ENCODE data around the gene DOK5.

DOK5 gene

GRCh38 chr20:54611708-54612412 is 136.5 kb downstream of the DOK5 start:
- no peak for DNase-seq (ENCODE audit: low read depth)

DNA sequence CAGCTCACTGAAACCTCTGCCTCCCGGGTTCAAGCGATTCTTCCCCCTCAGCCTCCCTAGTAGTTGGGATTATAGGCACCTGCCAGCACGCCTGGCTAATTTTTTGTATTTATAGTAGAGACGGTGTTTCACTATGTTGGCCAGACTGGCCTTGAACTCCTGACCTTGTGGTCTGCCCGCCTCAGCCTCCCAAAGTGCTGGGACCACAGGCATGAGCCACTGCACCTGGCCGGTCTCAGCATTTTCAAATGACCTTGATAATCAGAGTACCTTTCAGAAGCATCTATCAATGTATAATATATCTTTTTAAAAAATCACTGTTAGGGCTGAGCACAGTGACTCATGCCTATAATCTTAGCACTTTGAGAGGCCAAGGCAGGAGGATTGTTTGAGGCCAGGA is 143.0 kb downstream of the DOK5 start:
- DNase-seq (ENCODE audit: low read depth): no peak

DNA sequence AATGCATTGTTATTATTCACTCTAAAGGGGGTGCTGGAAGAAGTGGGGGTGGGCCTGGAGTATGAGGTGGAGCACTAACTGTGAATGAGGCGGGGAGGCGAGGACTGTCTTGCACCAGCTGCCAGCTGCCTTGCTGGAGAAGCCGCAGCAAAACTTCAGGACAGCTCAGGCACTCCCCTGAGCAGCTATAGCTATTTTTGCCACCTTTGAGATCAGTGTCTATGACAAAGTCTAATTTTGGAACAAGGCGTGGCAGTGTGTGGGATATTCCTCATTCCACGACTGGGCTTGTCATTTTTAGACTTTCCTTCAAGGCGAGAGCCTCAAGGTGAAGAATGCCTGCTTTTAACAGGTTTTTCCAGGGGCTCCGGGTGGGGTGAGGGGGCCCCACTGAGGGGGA is 143.8 kb downstream of the DOK5 start:
- no peak for DNase-seq (ENCODE audit: low read depth)

- no peak for DNase-seq (ENCODE audit: low read depth)
Observed at GRCh38 chr20:54619682-54620081, 144.3 kb downstream of the DOK5 start.

GRCh38 chr20:54620611-54621010 is 145.2 kb downstream of the DOK5 start:
- no peak for DNase-seq (ENCODE audit: low read depth)

DNA sequence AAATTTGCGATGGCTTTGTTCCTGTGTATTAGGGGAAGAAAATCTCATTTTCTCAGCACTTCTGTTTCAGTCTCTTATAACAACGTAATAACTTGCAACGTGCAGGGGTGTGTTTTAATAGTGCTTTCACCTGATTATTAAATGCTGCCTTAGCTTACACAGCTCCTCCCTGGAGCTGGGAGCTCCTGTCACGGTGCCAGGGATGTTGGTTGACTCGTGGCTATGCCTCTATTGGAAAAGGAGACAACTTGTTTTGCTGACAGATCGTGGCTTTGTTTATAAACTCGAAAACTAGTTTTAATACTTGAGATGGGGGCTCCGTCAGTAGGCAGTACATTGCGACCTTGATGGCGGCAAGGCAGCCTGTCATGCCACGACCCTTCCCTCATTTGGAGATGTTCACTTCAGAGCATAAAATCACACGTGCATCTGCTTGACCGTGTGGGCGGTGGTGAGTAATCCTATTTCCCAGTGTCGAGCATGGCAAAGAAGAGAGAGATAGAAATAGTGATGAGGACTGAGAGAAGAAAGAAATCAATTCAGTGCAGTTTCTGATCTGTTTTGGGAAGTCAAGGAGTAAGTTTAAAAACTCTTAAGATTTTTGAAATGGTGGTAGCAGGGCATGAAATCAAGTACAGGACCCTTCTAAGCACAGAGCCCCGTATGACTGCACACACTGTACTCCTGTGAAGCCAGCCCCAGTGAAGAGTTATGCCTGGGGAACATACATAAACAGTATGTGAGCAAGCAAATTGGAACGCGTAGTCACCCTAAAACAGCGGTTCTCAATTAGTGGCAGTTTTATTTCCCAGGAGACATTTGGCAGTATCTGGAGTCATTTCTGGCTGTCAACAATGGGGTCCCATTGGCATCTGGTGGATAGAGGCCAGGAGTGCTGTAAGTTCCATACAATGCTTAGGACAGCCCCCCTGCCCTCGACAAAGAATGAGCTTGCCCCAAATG is 147.2 kb downstream of the DOK5 start:
- DNase-seq (ENCODE audit: low read depth): no peak

GRCh38 chr20:54623991-54624569 is 148.7 kb downstream of the DOK5 start:
- DNase-seq (ENCODE audit: low read depth): no peak

DNA sequence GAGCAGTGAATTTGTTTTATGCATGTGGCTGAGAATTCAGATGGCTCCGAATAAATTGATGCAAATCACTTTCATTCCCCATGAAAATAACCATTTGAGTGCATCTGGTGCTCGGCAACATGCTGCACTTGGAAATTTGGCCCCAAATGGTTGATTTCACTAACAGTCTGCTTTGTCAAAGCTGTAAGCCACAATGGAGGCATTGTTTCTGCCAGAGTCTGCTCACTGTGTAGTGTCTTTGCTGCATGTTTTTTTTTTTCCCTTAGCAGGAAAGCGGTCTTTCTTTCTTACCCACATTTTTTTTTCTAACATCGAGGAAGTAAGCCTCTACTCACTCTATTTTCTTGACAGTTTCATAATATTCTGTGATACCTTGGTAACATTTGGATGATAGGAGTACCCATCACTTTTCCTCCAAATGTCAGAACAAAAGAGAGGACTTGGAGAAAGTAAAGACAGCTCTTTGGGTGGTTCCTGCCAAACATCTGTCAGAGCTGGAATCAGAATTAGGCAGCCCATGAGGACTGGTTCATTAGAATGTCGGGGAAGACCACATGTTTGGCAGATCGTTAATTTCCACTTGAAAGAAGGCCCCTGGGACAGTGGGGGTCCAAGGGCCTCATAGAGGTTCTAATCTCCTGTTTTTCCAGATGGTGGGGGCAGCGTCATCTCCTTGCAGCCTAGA is 149.5 kb downstream of the DOK5 start:
- DNase-seq (ENCODE audit: low read depth): no peak

DNA sequence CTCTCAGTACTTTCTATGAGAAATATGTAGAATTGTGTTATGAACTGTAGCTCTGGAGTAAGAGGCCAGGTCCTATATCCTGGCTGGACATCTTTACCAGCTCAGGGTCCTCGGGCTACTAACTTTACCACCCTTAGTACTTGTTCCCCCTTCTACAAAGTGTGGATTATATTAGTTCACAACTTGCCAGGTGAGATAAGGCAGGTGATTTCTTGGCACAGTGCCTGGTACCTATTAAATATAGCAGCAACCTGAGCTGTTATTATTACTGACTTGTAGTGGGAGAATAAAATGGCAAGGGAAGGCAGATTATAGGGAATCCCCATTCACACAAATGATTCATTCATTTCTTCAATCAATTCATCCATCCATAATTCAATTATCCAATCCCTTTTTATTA is 150.1 kb downstream of the DOK5 start:
- DNase-seq (ENCODE audit: low read depth): no peak

GRCh38 chr20:54626126-54626525 is 150.7 kb downstream of the DOK5 start:
- no peak for DNase-seq (ENCODE audit: low read depth)

- DNase-seq (ENCODE audit: low read depth): no peak
Observed at GRCh38 chr20:54629632-54630031, 154.2 kb downstream of the DOK5 start.

DNA sequence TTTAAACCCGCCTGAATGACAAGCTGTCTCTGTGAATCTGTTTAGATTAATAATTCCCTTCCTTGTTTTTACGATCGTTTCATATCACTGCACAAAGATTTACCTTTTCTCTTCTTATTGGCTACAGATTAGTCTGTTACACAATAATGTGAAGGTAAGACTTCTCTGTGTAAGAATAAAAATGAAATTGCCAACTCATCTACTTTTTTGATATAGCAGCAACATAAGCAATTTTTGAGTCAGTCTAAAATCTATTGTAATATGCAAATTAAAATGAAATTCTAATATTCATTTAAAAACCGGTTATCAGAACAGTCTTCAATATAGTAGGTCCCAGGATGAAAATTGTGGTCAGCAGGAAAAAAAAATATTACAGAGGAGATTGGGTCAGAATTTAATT is 155.2 kb downstream of the DOK5 start:
- no peak for DNase-seq (ENCODE audit: low read depth)

DNA sequence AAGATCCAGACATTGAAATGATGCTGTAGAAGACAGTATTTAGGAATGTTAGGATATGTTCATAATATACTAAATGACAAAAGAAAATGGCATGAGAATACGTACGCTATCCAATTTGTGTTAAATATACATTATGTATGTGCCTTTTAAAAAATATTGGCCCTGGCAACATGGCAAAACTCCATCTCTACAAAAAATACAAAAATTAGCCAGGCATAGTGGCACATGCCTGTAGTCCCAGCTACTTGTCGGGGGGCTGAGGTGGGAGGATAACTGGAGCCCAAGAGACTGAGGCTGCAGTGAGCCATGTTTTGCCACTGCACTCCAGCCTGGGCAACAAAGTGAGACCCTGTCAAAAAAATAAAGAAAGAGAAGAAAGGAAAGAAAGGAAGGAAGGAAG is 155.7 kb downstream of the DOK5 start:
- DNase-seq (ENCODE audit: low read depth): no peak

DNA sequence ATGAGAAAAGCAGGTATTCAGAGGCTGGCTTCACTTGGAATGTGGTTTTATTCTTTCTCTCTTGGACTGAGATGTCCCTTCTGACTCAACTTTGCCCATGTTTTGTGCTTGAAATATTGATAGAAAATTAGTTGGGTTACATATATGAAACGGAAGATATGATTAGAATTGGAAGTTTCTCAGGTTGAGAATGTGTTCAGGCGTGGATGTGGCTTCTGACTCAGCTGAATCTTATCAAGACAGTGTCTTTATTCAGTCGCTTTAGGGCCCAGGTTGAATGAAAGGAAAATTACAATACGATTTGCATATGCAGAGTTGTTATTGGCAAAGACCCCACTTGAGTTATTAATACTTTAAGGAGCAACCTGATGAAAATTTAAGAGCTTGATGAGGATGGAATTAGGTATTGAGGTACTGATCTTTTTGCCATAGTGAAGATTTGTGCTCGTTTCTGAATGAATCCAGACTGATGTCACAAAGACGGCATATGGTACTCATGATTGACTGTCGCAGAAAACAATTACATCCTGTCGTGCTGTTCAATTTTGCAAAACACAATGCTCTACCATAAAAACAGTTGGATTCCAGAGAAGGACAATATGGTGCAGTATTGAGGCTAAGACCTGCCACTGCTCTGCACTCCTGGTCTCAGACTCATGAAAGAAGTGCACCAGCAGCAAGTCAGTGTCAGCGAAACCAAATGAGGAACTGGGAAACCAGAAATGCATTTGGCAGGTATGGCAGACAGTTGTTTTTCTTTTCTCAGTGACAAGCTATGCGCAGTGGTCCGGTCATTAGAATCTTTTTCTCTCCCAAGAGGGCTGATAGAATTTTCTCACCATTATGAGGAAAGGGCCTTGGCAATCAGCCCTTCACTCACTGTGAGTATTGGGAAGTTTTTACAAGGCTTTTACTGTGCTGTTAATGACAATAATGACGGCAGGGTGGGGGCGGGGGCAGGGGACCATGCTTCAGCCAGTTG is 158.3 kb downstream of the DOK5 start:
- no peak for DNase-seq (ENCODE audit: low read depth)

DNA sequence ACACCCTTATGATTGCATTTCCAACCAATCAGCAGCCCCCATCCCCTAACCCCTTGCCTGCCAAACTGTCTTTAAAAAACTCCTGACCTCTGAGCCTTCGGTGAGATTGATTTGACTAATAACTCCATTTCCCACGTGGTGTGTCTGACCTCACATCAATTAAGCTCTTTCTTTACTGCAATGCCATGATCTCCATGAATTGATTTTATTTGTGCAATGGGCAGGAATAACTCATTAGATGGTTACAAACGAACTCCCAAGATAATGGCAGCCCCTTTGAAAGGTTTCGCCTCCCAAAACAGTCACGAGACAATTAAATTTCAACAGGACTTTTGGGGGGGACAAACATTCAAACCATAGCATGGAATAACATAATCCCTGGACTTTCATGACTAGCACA is 161.2 kb downstream of the DOK5 start:
- no peak for DNase-seq (ENCODE audit: low read depth)

- DNase-seq (ENCODE audit: low read depth): no peak
Observed at GRCh38 chr20:54639941-54640340, 164.5 kb downstream of the DOK5 start.

GRCh38 chr20:54640800-54641199 is 165.4 kb downstream of the DOK5 start:
- no peak for DNase-seq (ENCODE audit: low read depth)

DNA sequence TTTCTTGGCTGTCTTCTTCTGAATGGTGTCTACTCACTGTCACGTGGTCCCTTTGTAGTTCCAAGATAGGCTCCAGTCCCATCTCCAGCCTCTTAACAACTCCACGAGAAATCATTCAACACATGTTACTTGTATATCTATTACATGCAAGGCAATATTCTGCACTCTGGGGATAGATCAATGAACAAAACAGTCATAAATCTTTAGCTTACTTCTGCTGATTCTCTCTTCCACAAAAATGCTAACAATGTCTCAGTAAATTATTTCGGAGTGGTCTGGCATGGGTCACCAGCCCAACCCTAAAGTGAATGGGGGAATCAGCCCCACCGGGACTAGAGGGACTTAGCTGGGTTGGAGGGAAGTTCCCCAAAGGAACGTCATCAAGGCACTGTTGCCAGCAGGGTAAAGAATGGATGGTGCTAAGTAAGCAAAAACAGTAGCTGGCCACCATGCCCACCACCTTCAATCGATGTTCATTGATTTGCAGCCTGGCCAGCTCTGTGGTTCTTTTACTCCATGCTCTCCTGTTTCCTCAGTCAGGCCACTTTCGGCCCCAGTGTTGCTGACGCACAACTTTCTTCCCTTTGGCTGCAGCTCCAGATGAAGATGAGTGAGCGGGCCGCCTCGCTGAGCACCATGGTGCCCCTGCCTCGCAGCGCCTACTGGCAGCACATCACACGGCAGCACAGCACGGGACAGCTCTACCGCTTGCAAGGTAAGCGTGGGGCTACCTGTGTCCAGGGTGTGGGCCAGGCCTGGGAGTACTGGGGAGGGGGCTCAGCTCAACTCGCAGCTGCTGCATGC is 167.7 kb downstream of the DOK5 start:
- no peak for DNase-seq (ENCODE audit: low read depth)

DNA sequence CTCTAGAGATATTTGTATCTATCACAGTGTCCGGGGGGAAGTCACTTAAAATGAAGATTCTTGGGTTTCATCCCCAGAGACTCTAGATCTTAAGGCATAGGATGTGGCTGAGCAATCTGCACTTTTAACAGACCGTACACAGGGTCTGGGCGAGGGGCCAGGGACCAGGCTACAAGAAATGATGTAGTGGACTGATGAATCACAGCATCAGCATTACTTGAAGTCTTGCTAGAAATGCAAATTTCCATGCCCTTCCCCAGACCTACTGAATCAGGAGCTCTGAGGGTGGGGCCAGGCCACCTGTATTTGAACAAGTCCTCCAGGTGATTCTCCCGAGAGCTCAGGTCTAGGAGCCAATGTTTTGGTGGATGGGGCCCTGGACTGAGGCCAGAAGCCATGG is 168.4 kb downstream of the DOK5 start:
- no peak for DNase-seq (ENCODE audit: low read depth)

DNA sequence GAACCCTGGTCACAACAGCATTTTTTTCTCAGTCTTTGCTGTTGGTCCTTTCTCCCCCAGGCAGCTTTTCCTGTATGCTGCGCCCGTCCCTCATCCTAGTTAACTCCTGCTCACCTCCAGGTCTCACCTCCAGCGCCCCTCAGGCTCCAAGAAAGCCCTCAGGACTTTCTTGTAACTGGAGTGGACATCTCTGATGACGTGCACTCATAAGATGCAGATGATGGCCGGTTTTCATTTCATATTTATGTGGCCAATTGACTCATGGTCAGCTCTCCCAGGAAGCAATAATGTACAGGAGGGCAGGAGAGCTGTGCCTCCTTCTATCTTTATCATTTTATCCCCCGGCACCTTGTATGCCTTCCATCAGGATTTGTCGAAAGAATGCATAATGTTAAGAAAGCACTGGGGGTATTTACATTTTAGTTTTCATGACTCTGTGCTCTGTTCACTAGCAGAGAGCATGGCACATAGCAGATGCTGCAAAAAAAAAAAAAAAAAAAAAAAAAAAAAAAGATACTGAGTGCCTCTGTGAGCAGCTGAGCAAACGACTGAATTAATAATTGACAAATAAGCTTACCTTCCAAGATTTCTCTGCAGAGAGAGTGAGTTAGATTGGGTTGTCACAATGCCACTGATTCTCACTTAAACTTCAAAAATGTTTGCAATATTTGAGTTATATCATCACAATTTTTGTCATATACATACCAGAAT is 170.2 kb downstream of the DOK5 start:
- no peak for DNase-seq (ENCODE audit: low read depth)
